C4-2B (cell line): ENCODE data around the gene SLC41A2.

Experiments
- CTCF ChIP-seq: fragments of 450-650 bp; conservative IDR thresholded peaks from 2 replicates; pipeline ENCODE4 v1.5.1; 2017; ENCODE audit warnings: mild to moderate bottlenecking
- ZFX ChIP-seq: fragments of 450-650 bp; IDR thresholded peaks from 2 replicates; pipeline ENCODE4 v1.6.1; 2017

- TF ChIP-seq CTCF (no peak), ZFX (no peak)
Measured at GRCh38 chr12:104929977-104930376, 28.1 kb downstream of the SLC41A2 start.
